Mesodermal cell (in vitro differentiated cells): ENCODE results near the gene SNX27.
"Not testable (repeated sequence)": the region's sequence is repeated elsewhere in the genome, so short reads cannot be mapped to it uniquely, and the experiment has no call there.

Experiments
- H3K27ac ChIP-seq: 2 replicates; pipeline ENCODE4 v1.7.0; 2013; ENCODE audit warnings: mild to moderate bottlenecking, low read depth, low read length, moderate library complexity; ENCODE audit not compliant: severe bottlenecking
- H3K36me3 ChIP-seq: 2 replicates; pipeline ENCODE4 v1.7.1; 2013; ENCODE audit warnings: mild to moderate bottlenecking, low read length, moderate library complexity; ENCODE audit not compliant: control insufficient read depth, insufficient read depth
- H3K4me1 ChIP-seq: one replicate; pipeline ENCODE4 v1.7.1; 2013; ENCODE audit warnings: mild to moderate bottlenecking, low read length; ENCODE audit not compliant: insufficient read depth, control insufficient read depth, poor library complexity, severe bottlenecking
- H3K4me3 ChIP-seq: 2 replicates; pipeline ENCODE4 v1.7.0; 2013; ENCODE audit warnings: low read length, control low read depth, mild to moderate bottlenecking; ENCODE audit not compliant: insufficient read depth, poor library complexity, severe bottlenecking; ENCODE audit errors: extremely low read depth
- H3K9me3 ChIP-seq: 2 replicates; pipeline ENCODE4 v1.7.1; 2013; ENCODE audit warnings: mild to moderate bottlenecking, low read length, moderate library complexity; ENCODE audit not compliant: control insufficient read depth
- WGBS, 2 experiments: methylation state at CpG; one replicate each; pipeline ENCODE4 v1.1.5; 2013; ENCODE audit warnings: missing lambda C conversion rate in 2 of 2; ENCODE audit not compliant: insufficient coverage in 2 of 2; 5-methylcytosine and 5-hydroxymethylcytosine counted together

SNX27 gene

DNA sequence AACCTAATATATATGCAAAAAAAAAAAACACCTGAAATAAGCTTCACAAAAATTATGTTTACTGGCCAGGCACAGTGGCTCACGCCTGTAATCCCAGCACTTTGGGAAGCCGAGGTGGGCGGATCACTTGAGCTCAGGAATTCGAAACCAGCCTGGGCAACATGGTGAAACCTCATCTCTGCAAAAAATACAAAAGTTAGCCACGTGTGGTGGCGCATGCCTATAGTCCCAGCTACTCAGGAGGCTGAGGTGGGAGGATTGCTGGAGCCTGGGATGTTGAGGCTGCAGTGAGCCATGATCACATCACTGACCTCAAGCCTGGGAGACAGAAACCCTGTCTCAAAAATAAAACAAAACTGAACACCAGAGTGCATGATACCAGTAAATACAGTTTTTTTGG lies 7.1 kb downstream of the SNX27 start:
- 81 to 94% methylated on average over 4 to 6 of the region's 6 CpGs for WGBS, 2 experiments
- peak overlapping the region; percentile 77 for H3K27ac ChIP-seq
- H3K4me3 ChIP-seq, H3K9me3 ChIP-seq: not testable (repeated sequence)
- H3K36me3 ChIP-seq, result peaks cover 16% of the 10 kb centered on the region
- H3K4me1 ChIP-seq, result peaks cover 26% of the 10 kb centered on the region

DNA sequence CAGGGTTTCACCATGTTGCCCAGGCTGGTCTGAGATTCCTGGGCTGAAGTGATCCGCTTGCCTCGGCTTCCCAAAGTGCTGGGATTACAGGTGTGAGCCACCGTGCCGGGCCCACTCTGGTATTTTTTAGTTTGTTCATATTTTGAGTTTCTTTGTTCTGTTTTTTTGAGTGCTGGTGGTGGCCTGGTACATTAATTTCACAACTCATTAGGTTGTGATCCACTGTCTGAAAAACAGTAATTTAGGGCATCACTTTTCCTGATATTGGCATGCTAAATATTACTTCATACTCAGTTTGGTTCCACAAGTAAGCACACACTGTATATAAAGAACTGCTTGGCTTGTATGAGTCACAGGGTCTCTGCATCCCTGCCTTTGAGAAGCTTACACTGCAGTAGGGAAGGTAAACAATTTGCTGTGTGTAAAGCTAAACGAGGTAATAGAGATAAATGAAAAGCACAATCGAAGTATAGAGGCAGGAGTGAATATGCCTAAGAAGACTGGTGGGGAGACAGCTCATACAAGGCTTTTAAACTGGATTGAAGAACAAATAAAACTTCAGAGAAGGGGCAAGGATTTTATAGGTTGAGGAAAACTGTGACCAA lies 7.7 kb downstream of the SNX27 start:
- WGBS, 2 experiments, result 79 to 83% methylated on average over 4 of the region's 6 CpGs
- peaks cover 16% of the 10 kb centered on the region for H3K36me3 ChIP-seq
- no peak overlapping the region for H3K4me3 ChIP-seq
- peak overlapping the region; percentile 77 for H3K27ac ChIP-seq
- no peaks in the 10 kb centered on the region for H3K9me3 ChIP-seq
- peaks cover 26% of the 10 kb centered on the region for H3K4me1 ChIP-seq

DNA sequence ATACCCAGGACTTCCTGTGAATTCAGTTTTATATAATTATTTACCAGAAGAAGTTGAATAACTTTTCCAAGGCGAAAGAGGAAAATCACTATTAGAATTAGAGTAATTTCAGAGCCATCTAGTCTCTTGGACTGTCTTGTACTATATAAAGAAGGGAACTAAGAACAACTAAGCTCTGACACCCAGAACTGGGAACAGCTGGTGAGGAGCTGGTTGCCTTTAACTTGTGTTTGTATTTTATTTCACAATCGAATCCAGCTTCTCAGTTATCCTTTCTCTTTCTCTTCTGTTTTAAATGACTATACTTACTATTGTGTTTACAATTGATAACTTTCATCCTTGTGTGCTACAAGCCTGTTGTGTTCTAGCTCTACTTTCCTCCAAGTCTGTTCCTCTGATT lies 8.4 kb downstream of the SNX27 start:
- Histone ChIP-seq H3K9me3 (no peaks in the 10 kb centered on the region), H3K36me3 (peaks cover 10% of the 10 kb centered on the region), H3K27ac (peak overlapping the region; percentile 77), H3K4me3 (no peak overlapping the region), H3K4me1 (peaks cover 26% of the 10 kb centered on the region)
- no CpG with 5 or more reads among the region's 2 CpGs for WGBS, 2 experiments

DNA sequence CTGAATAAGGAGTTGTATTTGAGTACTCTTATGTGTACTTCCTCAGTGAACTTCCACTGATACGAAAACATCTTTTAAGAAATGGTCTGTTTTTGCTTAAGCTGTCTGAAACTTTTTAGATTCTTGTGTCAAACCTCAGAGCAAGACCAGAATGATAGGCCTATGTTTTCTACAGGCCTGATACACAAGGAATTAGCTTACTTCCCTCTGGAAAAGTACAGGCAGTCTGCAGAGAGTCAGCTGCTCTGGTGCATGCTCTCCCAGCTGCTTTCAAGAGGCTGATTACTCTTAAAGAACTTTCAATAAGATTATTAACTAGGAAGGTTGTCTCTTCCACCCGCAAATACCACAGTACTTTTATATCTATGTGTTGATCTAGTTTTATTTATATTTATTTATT lies 9.5 kb downstream of the SNX27 start:
- WGBS, 2 experiments, result 100% methylated on average over 1 of the region's 2 CpGs; no CpG with 5 or more reads in 1 of the 2 experiments
- peaks cover 9% of the 10 kb centered on the region for H3K36me3 ChIP-seq
- H3K4me1 ChIP-seq, result peaks cover 26% of the 10 kb centered on the region
- peak overlapping the region; percentile 73 for H3K27ac ChIP-seq
- no peaks in the 10 kb centered on the region for H3K9me3 ChIP-seq
- no peak overlapping the region for H3K4me3 ChIP-seq

DNA sequence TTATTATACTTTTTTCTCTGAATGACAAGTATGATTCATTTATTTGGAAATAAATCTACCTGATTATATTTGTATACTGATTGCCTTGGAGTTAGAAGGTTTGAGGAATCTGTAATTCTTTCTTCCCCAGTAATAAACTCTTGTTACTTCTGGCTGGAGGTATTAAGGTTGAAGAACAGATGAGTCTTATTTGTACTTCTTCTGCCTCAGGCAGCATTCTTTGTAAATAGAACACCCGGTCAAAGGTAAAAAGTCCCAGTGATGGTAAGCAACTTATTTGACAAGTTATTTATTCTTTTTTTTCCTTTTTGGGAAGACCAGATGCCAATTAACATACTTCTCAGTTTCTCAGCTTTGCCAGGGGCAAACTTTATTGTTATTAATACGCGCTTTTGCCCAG lies 12.9 kb downstream of the SNX27 start:
- Histone ChIP-seq H3K4me1 (peaks cover 13% of the 10 kb centered on the region), H3K27ac (no peak overlapping the region), H3K4me3 (no peak overlapping the region), H3K9me3 (no peaks in the 10 kb centered on the region), H3K36me3 (peaks cover 17% of the 10 kb centered on the region)
- WGBS, 2 experiments, result 100% methylated on average over 2 of the region's 3 CpGs; no CpG with 5 or more reads in 1 of the 2 experiments

DNA sequence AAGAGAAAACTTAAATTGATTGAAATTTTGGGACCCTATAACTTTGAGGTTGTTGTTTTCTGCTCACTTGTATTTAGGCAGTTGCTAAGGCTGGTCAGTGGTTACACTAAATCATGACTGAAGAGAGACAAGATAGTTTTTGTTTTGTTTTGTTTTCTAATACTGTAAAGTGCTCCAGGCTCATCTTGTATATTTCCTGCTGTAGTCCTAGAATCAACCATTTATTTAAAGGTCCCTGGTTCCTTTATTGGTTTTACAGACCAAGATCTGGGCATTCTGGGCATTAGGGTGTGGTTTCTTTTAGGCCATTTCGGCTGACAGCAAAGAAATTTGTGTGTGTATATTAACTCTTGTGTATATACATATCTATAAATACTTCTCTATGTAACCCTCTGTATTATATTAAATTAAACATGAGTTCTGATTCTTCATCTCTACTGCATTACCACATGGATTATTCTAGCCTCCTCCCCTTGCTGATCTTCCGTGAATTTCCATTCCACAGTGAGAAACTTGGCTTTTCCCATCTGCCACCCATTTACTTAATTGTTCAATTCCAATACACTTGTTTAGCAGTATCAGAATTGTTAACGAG lies 15.0 kb downstream of the SNX27 start:
- no peak overlapping the region for H3K27ac ChIP-seq
- H3K4me1 ChIP-seq, result no peaks in the 10 kb centered on the region
- H3K9me3 ChIP-seq, result no peaks in the 10 kb centered on the region
- H3K36me3 ChIP-seq, result peaks cover 17% of the 10 kb centered on the region
- H3K4me3 ChIP-seq, result no peak overlapping the region
- 96 to 100% methylated on average over 2 of the region's 3 CpGs for WGBS, 2 experiments

DNA sequence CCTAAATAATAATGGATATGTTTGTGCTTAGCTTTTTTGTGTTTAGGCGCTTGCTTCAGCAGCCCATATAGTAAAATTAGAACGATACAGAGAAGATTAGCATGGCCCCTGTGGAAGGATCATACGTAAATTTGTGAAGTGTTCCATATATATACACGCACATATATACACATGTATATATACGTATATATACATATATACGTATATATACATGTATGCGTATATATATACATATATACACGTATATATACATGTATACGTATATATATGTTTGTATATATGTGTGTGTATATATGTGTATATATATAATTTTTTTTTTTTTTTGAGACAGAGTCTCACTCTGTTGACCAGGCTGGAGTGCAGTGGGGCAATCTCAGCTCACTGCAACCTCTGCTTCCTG lies 17.4 kb downstream of the SNX27 start:
- no peaks in the 10 kb centered on the region for H3K9me3 ChIP-seq
- H3K27ac ChIP-seq, result no peak overlapping the region
- H3K4me1 ChIP-seq, result no peaks in the 10 kb centered on the region
- WGBS, 2 experiments, result no CpG with 5 or more reads among the region's 9 CpGs
- H3K4me3 ChIP-seq, result no peak overlapping the region
- peaks cover 8% of the 10 kb centered on the region for H3K36me3 ChIP-seq

DNA sequence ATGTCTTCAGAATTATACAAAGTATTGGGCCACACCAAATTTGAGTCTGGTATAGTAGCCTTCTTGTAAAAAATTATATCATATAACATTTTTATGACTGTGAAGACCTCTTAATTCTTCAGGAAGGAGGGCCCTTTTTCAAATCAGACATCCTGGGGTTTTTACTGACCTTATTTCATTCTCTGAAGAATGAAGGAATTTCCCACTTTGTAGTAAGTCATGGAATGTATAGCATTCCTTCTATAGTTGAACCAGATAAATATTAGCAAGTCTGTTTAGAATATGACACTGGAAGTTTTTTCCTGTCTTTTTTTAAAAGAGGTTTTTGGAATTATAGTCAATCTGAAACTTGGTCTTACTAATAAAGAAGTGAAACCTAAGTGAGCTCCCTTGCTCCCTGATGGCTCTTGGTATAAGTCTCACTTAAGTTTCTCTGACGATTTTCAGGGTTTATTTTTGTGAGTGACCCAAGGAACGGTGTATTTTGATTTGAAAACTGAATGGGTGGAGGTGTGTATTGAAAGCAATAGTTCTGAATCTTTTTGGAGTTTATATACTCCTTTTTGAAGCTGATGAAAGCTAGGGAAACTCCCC lies 23.7 kb downstream of the SNX27 start:
- H3K9me3 ChIP-seq, result no peaks in the 10 kb centered on the region
- WGBS, 2 experiments, result 80 to 93% methylated on average over 1 to 2 of the region's 2 CpGs
- H3K36me3 ChIP-seq, result peaks cover 9% of the 10 kb centered on the region
- H3K4me1 ChIP-seq, result peaks cover 28% of the 10 kb centered on the region
- H3K27ac ChIP-seq, result peak overlapping the region; percentile 4
- no peak overlapping the region for H3K4me3 ChIP-seq

DNA sequence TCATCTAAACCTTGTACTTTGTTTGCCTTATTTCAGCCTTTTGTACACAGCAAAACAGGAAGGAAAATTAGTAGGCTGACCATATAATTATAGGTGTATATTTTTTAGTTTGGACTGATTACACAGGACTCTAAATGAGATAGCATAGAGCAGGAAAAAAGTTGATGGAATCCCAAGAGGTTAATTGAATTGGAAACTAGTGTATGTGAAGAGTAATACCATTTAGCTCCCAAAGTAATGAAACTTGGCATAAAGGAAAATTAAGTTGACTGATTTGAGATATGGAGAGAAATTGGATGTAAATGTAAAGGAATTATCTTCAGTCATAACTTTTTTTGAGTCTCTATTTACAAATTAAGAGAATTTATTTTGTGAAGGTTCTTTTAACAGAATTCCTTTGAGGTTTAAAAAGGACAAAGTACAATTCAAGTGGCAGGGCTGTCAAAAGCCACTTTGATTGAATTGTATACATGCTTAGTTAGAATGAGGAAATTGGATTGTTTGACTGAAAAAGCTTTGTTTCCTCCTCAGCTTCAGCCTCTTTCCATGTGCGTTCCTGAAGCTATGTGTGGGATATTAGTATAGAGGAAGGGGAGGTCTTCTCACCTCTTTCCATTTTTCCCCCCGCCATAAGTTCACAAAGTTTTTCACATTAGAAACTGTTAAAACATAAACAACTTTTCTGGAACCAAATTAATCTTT lies 26.4 kb downstream of the SNX27 start:
- H3K4me1 ChIP-seq, result peaks cover 28% of the 10 kb centered on the region
- no peak overlapping the region for H3K4me3 ChIP-seq
- H3K36me3 ChIP-seq, result peaks cover 9% of the 10 kb centered on the region
- no peaks in the 10 kb centered on the region for H3K9me3 ChIP-seq
- no CpG with 5 or more reads among the region's 2 CpGs for whole genome bisulfite sequencing, 2 experiments
- H3K27ac ChIP-seq, result peak overlapping the region; percentile 70

DNA sequence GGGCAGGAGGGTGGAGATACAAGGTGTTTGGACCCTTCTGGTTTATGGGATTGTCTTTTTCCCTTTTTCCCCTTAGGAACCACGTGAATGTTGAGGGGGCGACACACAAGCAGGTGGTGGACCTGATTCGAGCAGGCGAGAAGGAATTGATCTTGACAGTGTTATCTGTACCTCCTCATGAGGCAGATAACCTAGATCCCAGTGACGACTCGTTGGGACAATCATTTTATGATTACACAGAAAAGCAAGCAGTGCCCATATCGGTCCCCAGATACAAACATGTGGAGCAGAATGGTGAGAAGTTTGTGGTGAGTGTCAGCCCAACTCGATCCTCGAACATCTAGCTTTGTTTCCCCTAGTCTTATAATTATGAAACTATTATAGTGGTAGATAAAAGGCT lies 27.0 kb downstream of the SNX27 start:
- H3K9me3 ChIP-seq, result no peaks in the 10 kb centered on the region
- WGBS, 2 experiments, result 90% methylated on average over 7 of the region's 9 CpGs; no CpG with 5 or more reads in 1 of the 2 experiments
- H3K4me3 ChIP-seq, result no peak overlapping the region
- H3K27ac ChIP-seq, result peak overlapping the region; percentile 70
- peaks cover 28% of the 10 kb centered on the region for H3K4me1 ChIP-seq
- peaks cover 9% of the 10 kb centered on the region for H3K36me3 ChIP-seq
